Stimulated activated CD8-positive, alpha-beta memory T cell treated with anti-CD3 and anti-CD28 coated beads, Interleukin-4, amount 100 ng/mL, for 1 hour (primary cell): ENCODE results near the gene PRM1.

Experiments used
- DNase-seq, 2 donors: peaks; one replicate each; pipeline ENCODE4 v3.0.0-alpha.2; 2020; ENCODE audit warnings: low read depth in 2 of 2, low spot score in 1 of 2

The PRM1 gene

DNA sequence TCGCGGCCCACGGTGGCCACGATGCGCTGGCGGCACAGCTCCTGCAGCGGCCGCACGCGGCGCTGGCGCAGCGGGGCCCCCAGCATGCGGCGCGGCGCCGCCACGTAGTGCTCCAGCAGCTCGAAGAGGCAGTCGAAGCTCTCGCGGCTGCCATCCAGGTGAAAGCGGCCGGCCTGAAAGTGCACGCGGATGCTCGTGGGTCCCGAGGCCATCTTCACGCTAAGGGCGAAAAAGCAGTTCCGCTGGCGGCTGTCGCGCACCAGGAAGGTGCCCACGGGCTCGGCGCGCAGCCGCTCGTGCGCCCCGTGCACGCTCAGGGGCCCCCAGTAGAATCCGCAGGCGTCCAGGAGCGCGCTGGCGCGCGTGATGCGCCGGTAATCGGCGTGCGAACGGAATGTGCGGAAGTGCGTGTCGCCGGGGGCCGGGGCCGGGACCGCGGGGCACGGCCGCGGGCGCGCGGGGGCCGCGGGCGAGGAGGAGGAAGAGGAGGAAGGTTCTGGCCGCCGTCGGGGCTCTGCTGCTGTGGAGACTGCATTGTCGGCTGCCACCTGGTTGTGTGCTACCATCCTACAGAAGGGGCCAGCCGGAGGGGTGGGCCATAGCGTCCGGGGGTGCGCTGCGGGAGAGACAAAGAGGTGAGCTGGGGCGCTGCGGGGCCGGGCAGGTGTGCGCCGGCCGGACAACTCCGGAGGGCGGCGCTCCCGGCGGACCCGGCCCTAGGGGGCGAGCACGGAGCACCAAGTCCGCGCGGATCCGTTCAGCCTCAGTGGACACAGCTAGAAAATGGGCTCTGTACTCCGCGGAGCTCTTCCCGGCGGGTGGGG, 26.0 kb downstream of the PRM1 start:
- peak in 1 of 2 donors; percentile 35 for DNase-seq

DNA sequence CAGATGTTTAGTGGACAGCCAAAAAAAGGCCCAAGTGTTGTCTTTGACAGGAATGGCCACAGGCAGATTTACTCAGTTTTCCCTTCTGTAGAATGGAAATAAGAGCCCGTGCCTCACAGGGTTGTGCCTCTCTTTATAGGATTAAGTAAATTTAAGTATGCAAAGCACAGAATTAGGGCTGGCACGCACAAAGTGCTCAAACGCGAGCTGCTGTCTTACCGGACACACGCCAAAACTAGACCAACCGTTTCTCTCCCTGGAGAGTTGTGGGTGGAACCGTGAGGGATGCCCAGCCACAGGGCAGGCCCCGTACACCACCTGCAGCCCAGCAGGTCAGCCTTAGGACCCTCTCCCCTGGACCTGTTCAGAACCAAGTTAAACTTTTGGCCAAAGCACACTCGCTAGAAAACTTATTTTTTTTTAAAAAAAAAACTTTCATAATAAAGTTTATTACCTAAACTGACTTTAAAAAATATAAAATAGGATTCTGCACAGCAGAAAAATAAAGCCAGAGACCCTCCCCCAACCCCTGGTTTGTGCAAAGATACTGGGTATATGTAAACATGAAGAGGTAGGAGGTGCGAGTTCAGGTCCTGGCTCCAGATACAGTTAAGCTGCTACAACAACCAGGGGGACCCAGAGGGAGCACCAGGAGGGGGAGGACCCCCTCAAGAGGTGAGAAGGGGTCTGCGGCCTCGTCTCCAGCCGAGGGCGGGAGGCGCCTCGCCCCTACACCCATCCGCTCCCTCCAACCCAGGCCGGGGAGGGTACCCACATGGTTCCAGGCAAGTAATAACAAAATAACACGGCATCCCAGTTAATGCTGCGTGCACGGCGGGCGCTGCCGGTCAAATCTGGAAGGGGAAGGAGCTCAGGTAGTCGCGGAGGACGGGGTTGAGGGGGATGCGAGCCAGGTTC, 26.9 kb downstream of the PRM1 start:
- no peak for DNase-seq

DNA sequence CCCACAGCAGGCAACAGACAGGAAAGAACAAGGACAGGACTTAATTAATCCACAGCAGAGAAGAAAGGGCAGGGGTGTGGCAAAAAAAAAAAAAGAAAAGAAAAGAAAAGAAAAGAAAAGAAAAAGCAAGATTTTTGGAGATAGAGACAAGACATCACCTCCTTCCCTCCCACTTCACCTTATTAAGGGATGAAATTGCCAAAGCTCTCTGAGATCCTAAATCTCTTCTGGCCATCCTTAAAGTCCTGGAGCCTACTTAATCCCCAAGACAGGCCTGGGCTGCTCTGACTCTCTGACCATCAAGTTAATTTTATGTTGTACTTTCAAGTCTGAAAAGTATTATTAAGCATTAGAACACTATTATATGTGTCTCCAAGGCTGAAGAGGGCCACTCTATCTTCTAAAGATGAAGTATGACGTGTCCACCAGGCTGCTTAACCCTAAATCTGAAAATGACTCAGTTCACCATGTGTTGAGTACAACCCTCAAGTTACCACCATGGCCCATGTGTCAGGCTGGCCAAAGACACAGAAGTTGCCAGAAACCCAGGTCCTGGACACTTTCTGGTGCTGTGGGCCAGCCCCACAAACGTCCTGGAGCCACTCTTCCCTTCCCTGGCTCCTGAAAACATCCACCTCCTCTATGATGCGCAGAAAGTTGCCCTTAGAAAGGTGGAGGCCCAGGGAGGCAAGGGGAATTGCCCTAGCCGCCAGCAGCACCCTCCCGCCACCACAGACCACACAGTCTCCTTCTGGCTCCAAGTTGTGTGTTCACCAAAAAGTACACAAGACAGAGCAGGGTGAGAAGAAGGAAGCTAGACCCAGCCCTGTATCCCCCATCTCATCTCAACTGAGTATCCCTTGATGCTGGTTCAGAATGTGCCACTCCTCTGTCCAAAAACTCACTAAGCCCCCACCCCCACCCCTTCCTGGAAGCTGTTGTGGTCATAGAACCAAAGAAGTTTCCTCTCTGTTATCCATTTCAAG, 27.8 kb downstream of the PRM1 start:
- DNase-seq: no peak

DNA sequence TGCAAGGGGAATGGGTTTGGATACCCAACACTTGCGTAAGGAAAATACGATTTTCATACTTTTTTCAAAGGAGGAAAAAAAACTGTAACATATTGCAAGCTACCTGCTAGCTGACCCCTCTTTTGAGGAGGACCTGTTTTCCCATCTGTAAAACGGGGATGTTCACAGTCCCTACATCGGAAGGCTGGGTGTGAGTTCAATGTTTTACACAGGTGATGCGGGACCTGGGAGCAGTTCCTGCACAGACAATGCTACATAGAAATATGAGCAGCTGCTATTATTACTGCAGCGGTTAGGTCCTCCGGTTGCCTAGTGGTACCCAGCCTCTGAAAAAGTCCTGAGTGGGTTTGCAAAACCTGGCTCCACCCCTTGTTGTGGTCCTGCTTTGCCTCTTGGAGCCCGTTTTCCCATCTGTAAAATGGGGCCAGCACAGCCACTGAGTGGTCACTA, 28.6 kb downstream of the PRM1 start:
- DNase-seq: no peak

DNA sequence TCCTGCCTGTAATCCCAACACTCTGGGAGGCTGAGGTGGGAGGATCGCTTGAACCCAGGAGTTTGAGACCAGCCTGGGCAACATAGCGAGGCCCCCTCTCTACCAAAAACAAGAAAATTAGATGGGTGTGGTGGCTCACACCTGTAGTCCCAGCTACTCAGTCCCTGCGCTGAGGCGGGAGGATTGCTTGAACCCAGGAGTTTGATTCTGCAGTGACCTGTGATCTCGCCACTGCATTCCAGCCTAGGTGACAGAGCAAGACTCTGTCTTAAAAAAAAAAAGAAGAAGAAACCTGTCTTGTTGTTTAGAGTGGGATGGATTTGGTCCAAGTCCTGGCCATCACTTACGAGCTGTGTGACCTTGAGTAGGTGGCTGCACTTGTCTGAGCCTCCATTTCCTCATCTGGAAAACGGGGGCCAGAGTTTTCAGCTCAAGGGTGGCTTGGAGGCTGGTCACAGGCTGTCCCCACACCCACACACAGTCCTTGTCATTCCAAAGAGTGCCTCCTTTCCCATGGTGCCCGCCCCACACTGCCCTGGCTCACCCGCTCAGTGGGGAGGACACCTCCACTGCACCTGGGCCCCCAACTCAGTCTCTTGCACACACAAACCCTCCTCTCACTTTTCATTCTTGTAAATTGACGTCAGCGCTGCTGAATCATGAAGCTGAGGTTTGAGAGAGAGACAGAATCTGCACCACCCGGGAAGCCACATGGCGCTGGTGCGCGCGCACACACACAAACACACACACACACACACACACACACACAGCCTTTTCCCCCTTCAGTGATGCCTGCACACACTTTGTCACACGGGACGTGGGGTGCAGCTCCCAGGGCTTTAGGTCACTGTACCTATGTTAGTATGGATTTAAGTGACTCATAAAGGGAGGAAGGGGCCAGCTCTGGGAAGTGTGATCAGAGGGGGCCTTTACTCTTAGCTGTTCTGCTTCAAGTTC, 29.3 kb downstream of the PRM1 start:
- peak; percentile 45 to 63 for DNase-seq

- no peak for DNase-seq
Observed at GRCh38 chr16:11250786-11251524, 30.2 kb downstream of the PRM1 start.

DNA sequence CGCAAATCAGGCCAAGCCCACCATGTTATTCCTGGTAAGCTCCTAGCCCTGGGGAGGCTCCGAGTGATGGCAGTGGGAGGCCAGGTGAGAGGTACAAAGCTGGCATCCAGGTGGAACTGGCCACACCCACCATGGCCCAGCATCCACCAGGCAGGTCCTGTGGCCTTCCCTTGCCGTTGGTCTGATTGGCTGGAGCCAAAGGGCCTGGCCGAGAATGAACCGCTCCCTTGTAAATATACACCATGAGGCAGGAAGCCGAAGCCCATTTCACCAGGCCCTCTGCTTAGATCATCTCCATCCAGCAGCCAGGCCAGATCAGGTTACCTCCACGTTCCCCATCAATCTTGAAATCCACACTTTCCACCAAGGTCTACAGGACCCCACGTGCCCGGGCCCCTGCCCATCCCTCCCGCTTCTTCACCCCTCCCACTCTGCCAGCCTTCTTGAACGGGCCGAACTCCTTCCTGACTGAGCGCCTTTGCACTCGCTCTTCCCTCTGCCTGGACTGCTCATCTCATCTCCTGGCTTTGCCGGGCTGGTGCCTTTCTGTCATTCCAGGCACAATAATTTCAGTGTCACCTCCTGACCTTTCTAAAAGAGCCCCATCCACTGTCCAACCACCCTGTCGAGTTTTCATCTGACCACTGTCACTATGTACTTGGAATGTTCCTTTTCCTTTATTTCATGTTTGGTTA, 30.9 kb downstream of the PRM1 start:
- no peak for DNase-seq

GRCh38 chr16:11249233-11250061, 31.7 kb downstream of the PRM1 start:
- no peak for DNase-seq

GRCh38 chr16:11248133-11248532, 33.0 kb downstream of the PRM1 start:
- DNase-seq: no peak

DNA sequence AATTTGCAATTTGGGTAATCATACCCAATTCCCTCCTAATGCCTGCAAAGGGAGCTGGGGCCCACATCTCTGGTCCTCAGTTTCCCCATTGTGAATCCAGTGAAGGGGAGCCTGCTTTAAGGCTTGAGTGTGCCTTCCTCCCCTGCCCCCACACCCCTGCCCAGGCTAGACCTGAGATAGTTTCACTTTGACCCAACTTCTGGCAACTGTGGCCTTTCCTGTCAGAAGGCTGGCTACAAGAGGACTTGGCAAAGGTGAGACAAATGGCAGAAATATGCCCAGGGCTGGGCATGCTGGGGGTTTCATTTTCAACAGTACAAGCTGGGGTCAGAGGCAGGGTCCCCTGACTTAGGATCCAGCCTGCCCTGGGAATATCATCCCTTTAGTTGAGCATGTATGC, 35.1 kb downstream of the PRM1 start:
- DNase-seq: no peak

GRCh38 chr16:11245222-11245737, 35.9 kb downstream of the PRM1 start:
- DNase-seq: no peak

GRCh38 chr16:11242658-11243057, 38.5 kb downstream of the PRM1 start:
- no peak for DNase-seq

- no peak for DNase-seq
Observed at GRCh38 chr16:11241480-11242204, 39.5 kb downstream of the PRM1 start.

- DNase-seq: no peak
Observed at GRCh38 chr16:11240636-11241473, 40.3 kb downstream of the PRM1 start.
